Left ventricle myocardium inferior (tissue), 1 donor: ENCODE measurements around the gene INTS4. TPM values are rescaled to one million over a fixed set of nuclear protein-coding genes. Genes with fewer than 3 reads are reported as not detected.
"Not testable (repeated sequence)": the region's sequence is repeated elsewhere in the genome, so short reads cannot be mapped to it uniquely, and the experiment has no call there.

Experiments used
- DNase-seq: peaks from one replicate; pipeline ENCODE4 v3.0.0-alpha.2; 2020
- H3K27ac ChIP-seq: fragments of 200-600 bp; replicated peaks from 2 replicates; pipeline ENCODE4 v1.8.0; 2021
- H3K27me3 ChIP-seq: fragments of 200-600 bp; 2 replicates; pipeline ENCODE4 v1.8.0; 2021; ENCODE audit warnings: low read depth
- H3K36me3 ChIP-seq: fragments of 200-600 bp; 2 replicates; pipeline ENCODE4 v1.8.0; 2021
- H3K4me1 ChIP-seq: fragments of 200-600 bp; 2 replicates; pipeline ENCODE4 v1.8.0; 2021
- H3K4me3 ChIP-seq: fragments of 200-600 bp; 2 replicates; pipeline ENCODE4 v1.8.0; 2021; ENCODE audit warnings: mild to moderate bottlenecking, moderate library complexity
- H3K9me3 ChIP-seq: fragments of 200-600 bp; replicated peaks from 2 replicates; pipeline ENCODE4 v1.8.0; 2021
- CTCF ChIP-seq: fragments of 200-600 bp; IDR thresholded peaks from 2 replicates; pipeline ENCODE4 v1.8.0; 2021; ENCODE audit warnings: antibody characterized with exemption, mild to moderate bottlenecking, borderline replicate concordance
- intact Hi-C: fragments of 100-400 bp; cut with micrococcal nuclease; formaldehyde crosslinking; loops from one replicate; pipeline ENCODE4 v1.11.0; 2022
- total RNA-seq: library from RNA; stranded (reverse); fragmentation: NEBNext Ultra II Directional; extraction: Animal tissue kit (Norgen Biotek cat#: 25700); gene quantifications from one replicate; pipeline ENCODE4 v1.2.1, GENCODE V29; 2021
- donor health status: DM: no; HTN: yes; CAD: no; lungs with severe emphysema.

INTS4 gene
- total RNA-seq, 1 donor from 2014 or later = 15.4 TPM

GRCh38 chr11:77999446-78000030 lies 5.1 kb upstream of the INTS4 start:
- H3K27me3 ChIP-seq = peaks cover 9% of the 10 kb centered on the region
- no peak overlapping the region for H3K27ac ChIP-seq
- H3K4me3 ChIP-seq = no peak overlapping the region
- intact Hi-C loops = no loop called here
- peaks cover 6% of the 10 kb centered on the region for H3K4me1 ChIP-seq
- no peak for TF ChIP-seq CTCF
- no peak for DNase-seq
- no peaks in the 10 kb centered on the region for H3K9me3 ChIP-seq
- H3K36me3 ChIP-seq = no peaks in the 10 kb centered on the region

GRCh38 chr11:77993902-77994301 lies 566 bp downstream of the INTS4 start:
- Histone ChIP-seq H3K27me3 (no peaks in the 10 kb centered on the region), H3K36me3 (peaks cover 21% of the 10 kb centered on the region), H3K9me3 (no peaks in the 10 kb centered on the region), H3K4me1 (peaks cover 23% of the 10 kb centered on the region), H3K27ac (peak overlapping the region; percentile 90), H3K4me3 (peak overlapping the region; percentile 78)
- intact Hi-C loops = no loop called here
- no peak for DNase-seq
- TF ChIP-seq CTCF = no peak

GRCh38 chr11:77990981-77991380 lies 3.5 kb downstream of the INTS4 start:
- TF ChIP-seq CTCF = no peak
- Histone ChIP-seq H3K27ac (no peak overlapping the region), H3K4me1 (peaks cover 23% of the 10 kb centered on the region), H3K27me3 (no peaks in the 10 kb centered on the region), H3K36me3 (peaks cover 35% of the 10 kb centered on the region), H3K4me3 (no peak overlapping the region), H3K9me3 (no peaks in the 10 kb centered on the region)
- intact Hi-C loops = no loop called here
- DNase-seq = no peak

GRCh38 chr11:77986456-77986855 lies 8.0 kb downstream of the INTS4 start:
- DNase-seq, H3K4me1 ChIP-seq, H3K4me3 ChIP-seq, H3K27ac ChIP-seq, H3K27me3 ChIP-seq, H3K9me3 ChIP-seq, intact Hi-C loops: not testable (repeated sequence)
- H3K36me3 ChIP-seq = peaks cover 56% of the 10 kb centered on the region

- Histone ChIP-seq H3K4me1 (no peaks in the 10 kb centered on the region), H3K9me3 (no peaks in the 10 kb centered on the region), H3K27ac (no peak overlapping the region), H3K4me3 (no peak overlapping the region), H3K36me3 (peaks cover 59% of the 10 kb centered on the region), H3K27me3 (no peaks in the 10 kb centered on the region)
- TF ChIP-seq CTCF = no peak
- intact Hi-C loops = no loop called here
- DNase-seq = no peak
These were observed 13.0 kb downstream of the INTS4 start for GRCh38 chr11:77981346-77981947.

GRCh38 chr11:77968337-77968736 lies 26.1 kb downstream of the INTS4 start:
- peaks cover 15% of the 10 kb centered on the region for H3K36me3 ChIP-seq
- TF ChIP-seq CTCF = no peak
- H3K9me3 ChIP-seq = no peaks in the 10 kb centered on the region
- no peak overlapping the region for H3K4me3 ChIP-seq
- no peaks in the 10 kb centered on the region for H3K4me1 ChIP-seq
- no peak overlapping the region for H3K27ac ChIP-seq
- no peaks in the 10 kb centered on the region for H3K27me3 ChIP-seq
- intact Hi-C loops = no loop called here
- no peak for DNase-seq
